HG03354 (cell line): Measurements from ENCODE around the gene GOLGA8S.
"Not testable (repeated sequence)": the region's sequence is repeated elsewhere in the genome, so short reads cannot be mapped to it uniquely, and the experiment has no call there.

Experiments used
- ATAC-seq: cut with Tn5 transposase; IDR thresholded peaks from one replicate; pipeline ENCODE4 v1.9.1; 2021; ENCODE audit warnings: mild to moderate bottlenecking; ENCODE audit not compliant: unreplicated experiment, poor library complexity, severe bottlenecking

Gene GOLGA8S

GRCh38 chr15:23395832-23396231 lies 41.3 kb downstream of the GOLGA8S start:
- no peak for ATAC-seq

GRCh38 chr15:23397779-23398178 lies 43.2 kb downstream of the GOLGA8S start:
- ATAC-seq = no peak

DNA sequence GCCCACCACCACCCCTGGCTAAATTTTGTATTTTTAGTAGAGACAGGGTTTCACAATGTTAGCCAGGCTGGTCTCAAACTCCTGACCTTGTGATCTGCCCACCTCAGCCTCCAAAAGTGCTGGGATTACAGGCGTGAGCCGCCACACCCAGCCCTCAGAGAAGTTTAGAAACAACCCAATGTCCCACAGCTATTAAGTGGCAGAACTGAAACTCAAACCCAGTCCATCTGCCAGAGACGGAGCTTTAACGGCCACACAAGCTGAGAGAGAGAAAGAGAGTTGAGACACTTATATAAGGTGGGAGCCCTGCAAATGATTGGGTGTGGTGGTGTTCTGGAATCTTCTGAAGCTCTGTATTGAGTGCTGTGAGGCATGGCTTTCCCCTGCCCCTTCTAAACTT lies 43.8 kb downstream of the GOLGA8S start:
- ATAC-seq = not testable (repeated sequence)

DNA sequence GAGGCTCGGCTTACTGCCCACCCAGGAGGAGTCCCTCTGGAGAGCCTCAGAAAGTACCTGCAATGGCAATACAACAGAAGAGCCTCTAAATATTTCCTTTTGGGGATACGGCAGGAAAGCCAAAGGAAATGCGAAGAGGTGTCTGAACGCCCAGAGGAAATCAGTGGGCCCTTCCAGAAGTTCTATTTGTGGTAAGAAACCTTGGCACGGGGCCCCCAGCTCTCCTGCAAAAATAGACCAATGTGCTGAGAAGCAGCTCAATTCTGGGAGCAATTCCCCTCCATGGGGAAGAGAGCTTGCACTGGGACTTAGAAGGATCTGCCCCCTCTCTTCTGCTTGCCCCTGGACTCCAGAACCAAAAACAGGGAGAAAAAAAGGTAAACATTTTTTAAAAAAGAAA lies 44.7 kb downstream of the GOLGA8S start:
- ATAC-seq = not testable (repeated sequence)

DNA sequence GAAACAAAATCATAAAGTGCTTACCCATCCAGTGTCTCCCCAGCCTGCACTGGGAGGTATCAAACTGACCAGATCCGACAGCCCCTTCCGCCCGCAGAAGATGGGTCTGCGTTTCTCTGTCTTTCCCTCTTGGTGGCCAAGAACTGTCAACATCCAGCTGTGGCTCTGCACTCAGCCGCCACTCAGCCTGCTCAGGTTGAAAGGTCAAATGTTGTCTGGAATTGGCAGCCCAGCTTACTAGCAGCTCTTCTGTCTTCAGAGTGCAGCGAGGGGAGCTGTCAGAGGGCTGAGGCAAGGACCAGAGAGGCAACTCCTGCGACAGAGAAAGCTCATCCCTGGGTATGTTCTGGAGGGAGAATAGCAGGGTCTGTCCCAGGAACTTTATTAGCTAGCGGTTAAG lies 47.1 kb downstream of the GOLGA8S start:
- no peak for ATAC-seq

DNA sequence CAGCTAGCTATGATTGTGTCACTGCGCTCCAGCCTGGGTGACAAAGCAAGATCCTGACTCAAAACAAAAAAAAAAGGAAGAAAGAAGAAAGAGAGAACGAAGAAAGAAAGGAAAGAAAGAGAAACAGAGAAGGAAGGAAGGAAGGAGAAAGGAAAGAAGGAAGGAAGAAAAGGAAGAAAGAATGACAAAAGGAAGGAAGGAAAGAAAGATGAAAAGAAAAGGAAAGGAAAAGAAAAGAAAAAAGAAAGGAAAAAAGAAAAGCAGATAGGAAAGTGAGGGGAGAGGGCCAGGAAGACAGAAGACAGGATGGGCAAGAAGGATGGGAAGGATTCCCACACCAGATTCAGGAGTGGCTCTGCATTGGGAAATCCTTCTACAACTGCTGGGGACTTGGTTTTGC lies 47.6 kb downstream of the GOLGA8S start:
- no peak for ATAC-seq

DNA sequence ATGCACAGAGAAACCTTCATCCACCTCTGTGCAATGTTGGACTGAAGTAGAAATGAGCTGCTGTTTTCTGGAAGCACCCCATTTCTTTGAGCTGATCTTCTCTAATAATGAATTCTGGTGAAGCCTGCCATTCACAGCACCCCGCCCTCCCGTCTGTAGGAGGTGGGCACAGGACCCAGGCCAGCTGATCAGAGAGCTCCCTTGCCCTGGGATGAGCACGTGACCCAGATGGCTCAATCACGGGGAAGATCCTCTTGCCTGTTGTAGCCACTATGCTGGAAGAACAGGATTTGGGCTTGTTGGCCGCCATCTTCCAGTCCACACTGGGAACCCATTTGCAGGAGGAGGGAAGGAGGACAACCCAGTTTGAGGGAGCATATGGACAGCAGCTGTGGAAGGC lies 48.0 kb downstream of the GOLGA8S start:
- no peak for ATAC-seq

- ATAC-seq = no peak
These were observed 49.0 kb downstream of the GOLGA8S start for GRCh38 chr15:23403550-23403949.

DNA sequence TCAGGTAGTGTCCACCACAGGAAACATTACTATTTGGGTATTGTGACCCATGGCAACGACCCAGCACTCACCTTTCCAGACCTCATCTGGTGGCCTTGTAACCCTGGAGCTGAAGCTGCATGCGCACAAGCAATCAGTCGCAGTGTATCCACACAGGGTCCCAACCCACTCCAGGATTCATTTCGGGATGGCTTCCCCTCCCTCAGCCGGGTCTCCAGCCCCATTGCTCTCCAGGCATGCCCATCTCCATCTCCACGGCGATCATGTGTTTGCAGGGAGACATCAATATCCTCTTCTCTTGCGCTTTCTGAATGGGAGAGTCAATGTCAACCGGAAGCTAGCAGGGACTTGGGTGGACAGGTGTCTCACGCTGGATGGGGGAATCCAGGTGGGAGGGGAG lies 57.3 kb downstream of the GOLGA8S start:
- no peak for ATAC-seq

DNA sequence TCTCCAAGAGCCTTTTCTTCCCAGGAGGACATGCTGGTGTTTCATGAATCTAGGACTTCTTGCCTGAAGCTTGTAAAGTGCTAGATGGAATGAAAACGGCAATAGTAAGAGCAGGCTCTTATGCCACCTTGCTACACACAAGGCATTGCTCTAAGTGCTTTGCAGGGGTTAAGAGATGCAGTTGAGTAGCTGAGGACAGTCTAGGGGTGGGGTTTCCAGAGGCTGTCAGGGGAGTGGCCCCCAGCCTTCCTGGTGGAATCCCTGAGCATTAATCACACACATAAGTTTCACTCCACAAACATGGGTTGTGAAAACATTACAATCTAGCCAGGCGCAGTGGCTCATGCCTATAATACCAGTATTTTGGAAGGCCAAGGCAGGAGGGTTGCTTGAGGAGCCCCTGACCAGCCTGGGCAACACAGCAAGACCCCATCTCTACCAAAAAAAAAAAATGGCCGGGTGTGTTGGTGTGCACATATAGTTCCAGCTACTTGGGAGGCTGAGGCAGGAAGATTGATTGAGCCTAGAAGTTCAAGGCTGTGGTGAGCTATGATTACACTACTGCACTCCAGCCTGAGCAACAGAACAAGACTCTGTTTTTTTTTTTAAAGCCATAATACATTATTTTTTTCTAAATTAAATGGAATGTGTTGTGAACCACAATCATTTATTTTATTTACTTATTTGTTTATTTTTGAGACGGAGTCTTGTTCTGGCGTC lies 58.5 kb downstream of the GOLGA8S start:
- not testable (repeated sequence) for ATAC-seq
